ENCODE measurements around the gene SLC29A3.

GRCh38 chr10:71300555-71301370 lies 18.3 kb upstream of the SLC29A3 start:
- TF ChIP-seq YY1 (IDR thresholded peaks at IDR 0.05; ENCODE audit: insufficient read depth, insufficient read length) (no peak), ZNF274 (IDR thresholded peaks at IDR 0.05; ENCODE audit: low read depth, low read length) (no peak), SUZ12 (IDR thresholded peaks at IDR 0.05; ENCODE audit: extremely low read depth, insufficient read depth, insufficient read length) (no peak)
